Superior temporal gyrus (tissue), 1 donor: ENCODE results near the gene ATP6V0E1.

Experiments
- DNase-seq: peaks from one replicate; pipeline ENCODE4 v3.0.0-alpha.2; 2016; ENCODE audit errors: extremely low spot score

ATP6V0E1 gene

DNA sequence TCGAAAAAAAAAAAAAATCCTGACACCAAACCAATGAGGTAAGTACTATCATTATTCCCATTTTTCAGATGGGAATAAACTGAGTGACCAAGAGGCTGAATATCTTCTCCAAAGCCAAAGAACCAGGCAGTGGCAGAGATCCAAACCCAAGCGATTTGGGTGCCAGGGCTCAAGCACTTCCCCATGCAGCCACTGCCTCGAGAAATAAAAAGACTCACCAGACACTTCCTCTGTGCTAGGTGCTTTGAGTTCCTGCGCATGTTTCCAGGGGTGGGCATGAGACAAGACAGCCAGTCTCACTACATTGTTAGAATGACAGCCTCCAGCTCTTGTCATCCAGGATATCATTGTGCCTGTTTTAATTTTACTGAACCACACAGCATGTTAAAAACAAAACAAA is 26.6 kb upstream of the ATP6V0E1 start:
- DNase-seq, result no peak

DNA sequence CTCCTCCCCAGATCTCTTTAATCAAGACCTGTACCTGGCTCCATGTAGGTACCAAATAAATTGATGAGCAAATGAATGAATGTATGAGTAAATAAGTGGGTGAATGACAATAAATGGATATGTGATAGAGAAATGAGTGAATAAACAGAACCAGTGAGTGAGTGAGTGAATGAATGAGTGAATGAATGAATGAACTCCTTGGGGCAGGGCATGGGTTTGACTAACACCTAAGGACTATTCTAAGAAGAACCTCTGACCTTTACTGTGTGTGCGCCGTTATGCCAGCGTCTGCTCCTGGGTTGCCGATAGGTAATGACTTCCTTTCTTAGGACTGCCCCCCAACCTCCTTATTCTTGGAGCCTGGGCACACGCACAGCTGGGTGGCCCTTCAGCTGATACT is 26.1 kb upstream of the ATP6V0E1 start:
- DNase-seq, result no peak

DNA sequence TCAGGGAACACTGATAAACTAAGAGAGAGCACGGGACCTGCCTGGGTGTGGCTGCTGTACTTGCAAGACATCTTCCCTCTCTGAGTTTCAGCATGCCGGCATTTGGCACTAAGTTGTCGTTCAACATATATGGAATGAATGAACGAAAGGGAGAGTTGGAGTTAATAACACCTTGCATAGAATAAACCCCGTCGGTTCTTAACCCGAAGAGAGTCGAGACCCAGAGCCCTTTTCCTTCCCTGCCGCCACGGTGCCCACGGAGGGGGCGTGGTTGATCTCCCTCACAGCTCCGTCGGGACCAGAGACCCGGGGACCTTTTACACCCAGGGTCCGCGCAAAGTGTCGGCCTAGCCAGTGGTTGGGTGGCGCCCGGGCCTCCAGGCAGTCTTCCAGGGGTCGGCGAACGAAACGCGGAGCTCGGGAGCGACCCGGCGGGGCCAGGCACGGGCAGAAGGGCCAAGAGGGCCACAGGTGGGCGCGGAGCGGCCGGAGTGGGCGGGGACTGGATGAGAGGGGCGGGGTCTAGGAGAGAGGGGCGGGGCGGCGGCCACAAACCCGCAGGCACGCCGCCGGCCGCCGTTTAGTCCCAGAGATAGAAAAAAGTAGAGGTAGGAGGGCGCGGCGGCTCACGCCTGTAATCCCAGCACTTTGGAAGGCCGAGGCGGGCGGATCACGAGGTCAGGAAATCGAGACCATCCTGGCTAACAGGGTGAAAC is 25.1 kb upstream of the ATP6V0E1 start:
- DNase-seq, result no peak

DNA sequence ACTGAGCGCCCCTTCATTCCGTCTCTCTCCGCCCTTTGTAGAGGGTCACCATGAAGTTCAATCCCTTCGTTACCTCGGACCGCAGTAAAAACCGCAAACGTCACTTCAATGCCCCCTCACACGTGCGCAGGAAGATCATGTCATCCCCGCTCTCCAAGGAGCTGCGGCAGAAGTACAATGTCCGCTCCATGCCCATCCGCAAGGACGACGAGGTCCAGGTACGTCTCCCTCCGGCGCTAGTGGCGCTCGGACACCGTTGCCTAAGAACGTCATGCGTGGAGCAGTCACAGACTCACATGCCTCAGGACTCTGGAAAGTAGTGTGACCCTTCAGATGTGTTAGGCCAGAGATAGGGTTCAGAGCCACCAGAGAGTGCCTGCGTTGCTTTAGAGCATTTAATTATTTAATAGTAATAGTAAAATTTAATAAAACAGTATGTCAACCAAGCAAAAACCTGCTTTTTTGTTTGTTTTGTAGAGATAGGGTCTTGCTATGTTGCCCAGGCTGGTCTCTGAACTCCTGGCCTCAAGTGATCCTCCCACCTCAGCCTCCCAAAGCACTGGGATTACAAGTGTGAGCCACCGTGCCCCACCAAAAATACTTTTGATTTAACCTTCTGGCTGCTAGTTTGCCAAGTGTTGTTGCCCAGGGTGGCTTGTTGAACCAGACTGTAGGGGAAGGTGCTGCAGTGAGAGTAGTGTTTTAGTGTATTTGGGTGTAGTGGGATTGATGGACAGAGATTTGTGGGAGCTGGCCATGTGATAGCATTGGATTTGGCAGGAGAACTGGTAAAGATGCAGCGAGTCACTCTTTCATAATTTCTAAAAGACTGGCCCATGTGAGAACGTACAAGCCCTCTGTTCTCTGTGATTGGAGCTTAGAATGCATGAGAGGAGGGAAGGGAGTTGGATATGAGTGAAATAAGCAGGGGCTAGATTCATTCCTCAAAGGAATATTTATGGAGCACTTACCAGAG is 23.5 kb upstream of the ATP6V0E1 start:
- DNase-seq, result no peak

DNA sequence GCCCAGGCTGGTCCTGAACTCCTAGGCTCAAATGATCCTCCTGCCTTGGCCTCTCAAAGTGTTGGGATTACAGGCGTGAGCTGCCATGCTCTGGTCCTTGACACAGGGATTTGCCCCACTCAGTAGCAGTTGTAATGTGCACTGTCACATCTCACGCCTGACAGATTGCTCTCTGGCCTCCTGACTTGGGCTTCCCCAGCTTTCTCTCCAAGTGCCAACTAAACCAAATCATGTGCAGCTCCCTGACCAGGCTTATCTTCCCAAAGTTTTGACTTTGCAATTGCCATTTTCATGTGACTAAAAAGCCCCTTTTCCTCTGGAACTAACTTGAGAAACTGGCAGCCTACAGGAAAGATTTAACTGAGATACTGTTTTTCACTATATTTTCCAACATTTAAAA is 13.7 kb upstream of the ATP6V0E1 start:
- DNase-seq, result no peak

DNA sequence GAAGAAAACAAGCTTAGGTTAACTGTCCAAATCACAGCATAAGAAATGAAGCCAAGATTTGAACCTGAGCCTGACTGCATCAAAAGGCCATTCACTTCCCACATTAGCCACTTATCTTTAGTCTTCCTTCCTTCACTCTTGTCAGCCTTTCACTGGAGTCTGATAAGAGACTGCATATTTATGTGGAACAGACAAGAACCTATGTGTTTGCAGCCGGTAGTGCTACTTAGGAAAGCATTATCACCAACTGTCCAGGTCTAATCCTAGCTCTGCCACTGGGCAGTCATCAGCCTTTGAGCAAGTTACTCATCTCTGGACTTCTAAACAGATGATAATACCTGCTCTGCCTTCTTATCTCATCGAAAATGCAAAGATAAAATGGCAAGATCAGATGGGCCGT is 12.1 kb upstream of the ATP6V0E1 start:
- no peak for DNase-seq

DNA sequence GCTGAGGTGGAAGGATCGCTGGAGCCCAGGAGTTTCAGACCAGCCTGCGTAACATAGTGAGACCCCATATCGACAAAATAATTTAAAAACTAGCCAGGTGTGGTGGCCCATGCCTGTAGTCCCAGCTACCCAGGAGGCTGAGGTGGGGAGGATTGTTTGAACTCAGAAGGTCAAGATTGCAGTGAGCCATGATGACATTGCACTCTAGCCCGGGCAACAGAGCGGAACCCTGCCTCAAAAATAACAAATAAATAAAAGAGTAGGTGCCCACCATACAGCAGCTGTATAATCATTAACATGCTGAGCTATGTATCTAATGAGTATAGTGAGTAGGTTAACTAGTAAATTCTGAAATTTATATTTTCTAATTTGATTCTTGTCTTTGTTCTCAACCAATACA is 11.0 kb upstream of the ATP6V0E1 start:
- no peak for DNase-seq

DNA sequence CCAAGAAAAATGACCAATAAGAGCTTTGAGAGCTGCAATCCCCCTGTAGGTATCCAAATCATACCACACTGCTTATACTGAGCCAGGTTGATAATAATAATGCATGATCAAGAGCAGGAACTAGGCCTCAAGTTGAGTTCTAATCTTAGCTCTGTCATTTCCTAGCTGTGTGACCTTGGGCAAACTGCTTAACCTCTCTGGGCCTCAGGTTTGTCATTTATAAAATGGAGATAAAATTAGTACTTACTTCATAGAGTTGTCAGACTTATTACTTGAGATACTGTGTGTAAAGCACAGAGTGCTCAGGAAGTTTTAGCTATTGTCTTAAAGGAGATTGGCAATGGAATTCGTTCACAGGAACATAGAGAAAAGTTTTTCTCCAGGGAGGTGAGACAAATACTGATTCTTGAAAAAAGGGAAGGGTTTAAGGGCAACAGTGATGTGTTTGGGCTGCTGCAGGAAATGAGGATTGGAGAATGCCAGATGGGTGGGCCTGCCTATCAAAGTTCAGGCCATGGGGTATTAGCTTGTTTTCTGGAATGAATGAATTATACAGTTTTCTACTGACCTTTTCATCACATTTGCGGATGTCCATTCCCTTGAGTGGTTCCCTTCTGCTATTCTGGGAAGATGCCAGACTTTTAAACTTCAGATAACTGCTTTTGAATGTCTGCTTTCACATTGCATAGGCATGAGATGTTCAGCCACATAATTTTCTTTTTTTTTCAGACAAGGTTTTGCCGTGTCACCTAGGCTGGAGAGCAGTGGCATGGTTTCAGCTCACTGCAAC is 10.2 kb upstream of the ATP6V0E1 start:
- no peak for DNase-seq

DNA sequence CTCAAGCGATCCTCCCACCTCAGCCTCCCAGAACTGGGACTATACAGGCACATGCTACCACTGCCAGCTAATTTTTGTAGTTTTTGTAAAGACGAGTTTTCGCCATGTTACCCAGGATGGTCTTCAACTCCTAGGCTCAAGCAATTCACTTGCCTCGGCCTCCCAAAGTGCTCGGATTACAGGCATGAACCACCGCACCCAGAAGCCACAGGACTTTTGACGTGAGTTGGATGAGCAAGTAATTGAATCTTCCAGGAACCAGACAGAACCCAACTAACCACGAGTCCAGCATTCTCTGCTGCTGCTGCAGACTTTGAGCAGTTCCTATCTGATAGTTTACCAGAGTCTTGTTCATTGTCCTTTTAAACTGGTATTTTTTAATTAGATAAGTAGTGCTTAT is 9.6 kb upstream of the ATP6V0E1 start:
- DNase-seq, result no peak

DNA sequence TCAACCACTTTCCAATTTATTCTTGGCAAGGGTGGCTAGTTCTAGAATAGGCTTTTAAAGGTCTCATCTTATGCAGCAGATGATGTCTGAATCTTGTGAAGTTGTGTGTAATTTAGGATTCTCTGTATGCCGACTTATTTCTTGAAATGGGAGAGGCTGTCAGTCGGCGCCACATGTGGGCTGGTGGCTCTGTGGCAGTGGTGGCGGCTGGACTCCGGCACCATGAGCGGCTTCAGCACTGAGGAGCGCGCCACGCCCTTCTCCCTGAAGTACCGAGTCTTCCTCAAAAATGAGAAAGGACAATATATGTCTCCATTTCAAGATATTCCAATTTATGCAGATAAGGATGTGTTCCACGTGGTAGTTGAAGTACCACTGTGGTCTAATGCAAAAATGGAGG is 8.3 kb upstream of the ATP6V0E1 start:
- no peak for DNase-seq

DNA sequence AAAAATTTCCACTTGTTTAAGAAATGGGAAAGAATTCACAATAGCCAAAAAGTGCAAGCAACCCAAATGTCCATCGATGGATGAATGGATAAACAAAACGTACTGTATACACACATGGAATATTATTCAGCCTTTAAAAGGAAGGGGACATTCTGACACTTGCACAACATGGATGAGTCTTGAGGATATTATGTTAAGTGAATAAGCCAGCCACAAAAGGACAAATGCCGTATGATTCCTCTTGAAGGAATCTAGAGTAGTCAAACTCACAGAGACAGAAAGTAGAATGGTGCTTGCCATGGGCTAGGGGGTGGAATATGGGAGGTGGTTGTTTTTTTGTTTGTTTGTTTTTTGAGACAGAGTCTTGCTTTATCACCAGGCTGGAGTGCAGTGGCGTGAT is 3.8 kb upstream of the ATP6V0E1 start:
- no peak for DNase-seq

DNA sequence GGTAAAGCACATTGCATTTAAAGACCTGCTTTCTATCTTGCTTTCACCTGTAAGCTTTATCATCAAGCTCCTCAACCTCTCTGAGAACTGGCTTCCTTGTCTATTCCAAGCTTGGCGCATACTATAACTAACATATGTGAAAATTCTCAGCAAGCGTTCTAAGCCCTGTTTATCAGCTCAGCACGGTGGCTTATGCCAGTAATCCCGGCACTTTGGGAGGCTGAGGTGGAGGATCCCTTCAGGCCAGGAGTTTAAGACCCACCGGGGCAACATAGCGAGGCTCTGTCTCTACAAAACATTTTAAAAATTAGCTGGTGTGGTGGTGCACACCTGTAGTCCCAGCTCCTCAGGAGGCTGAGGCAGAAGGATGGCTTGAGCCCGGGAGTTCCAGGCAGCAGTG is 1.6 kb upstream of the ATP6V0E1 start:
- no peak for DNase-seq

DNA sequence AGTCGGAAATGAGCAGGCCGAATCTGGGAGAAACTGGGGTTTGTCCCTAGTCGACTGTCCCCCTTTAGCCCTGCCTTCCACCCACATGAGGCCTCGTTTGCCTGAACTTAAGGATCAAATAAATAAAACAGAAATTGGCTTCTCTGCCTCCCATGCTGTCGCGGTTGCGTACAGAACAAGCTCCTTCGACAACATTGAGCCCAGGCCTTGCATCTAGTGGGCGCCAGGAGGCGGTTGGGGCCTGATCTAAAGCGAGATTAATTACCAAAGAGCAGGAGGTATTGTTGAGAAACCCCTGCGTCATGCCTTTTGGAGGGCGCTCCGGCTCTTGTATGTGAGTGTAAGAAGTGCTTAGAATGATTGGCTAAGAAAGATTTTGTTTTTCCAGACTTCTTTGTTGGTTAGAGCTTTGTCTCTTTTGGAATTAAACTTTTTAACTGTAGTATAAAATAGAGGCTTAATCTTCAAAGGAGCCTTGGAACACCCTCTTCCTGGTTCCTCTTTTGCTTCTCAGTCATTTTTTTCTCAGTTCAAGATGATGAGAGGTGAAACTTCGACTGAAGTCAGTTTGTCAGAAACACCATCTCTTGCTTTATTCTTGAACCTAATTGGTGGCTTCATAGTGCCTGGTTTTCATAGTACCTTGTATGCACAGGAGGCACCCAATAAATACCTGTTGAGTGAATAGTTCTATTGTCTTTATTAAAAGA is 828 bp downstream of the ATP6V0E1 start:
- peak; percentile 67 for DNase-seq

DNA sequence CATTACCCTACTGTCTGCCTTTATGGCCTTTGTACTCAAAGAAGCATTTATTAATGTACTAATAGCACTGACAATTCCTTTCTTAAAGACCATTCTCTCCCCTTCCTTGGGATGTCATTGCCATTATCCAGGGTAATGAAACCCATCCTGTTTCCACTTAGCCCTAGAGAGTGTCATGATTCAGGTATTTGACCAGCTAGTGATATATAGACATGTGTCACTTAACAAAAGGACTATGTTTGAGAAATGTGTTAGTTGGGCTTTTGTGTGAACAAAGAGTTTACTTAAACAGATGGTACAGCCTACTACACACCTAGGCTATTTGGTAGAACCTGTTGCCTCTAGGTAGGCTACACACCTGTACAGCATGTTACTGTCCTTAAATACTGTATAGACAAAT is 2.0 kb downstream of the ATP6V0E1 start:
- DNase-seq, result no peak

DNA sequence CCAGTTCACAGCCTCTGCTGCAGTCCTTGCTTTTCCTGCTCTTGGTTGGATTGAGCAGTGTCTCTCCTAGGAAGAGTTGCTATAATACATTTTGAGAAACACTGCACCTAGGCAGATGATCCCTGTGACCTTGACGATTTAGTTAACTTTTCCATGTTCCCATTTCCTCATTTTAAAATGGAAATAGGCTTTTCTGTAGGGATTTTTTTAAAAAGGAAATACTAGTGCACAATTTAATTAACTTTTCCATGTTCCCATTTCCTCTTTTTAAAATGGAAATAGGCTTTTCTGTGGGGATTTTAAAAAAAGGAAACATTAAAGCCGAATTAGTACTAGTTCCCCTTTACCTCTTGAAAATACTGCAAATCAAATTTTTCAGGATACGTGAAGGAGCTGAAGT is 4.7 kb downstream of the ATP6V0E1 start:
- DNase-seq, result no peak

DNA sequence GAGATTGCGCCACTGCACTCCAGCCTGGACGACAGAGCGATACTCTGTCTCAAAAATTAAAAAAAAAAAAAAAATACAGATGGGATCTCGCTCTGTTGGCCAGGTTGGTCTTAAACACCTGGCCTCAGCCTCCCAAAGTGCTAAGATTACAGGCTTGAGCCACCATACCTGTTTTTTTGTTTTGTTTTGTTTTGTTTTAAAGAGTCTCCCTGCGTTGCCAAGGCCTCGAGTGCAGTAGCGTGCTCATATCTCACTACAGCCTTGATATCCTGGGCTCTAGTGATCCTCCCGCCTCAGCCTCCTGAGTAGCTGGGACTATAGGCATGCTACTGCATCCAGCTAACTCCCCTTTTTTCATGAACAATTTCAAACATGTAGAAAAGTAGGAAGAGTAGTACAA is 7.2 kb downstream of the ATP6V0E1 start:
- DNase-seq, result no peak

DNA sequence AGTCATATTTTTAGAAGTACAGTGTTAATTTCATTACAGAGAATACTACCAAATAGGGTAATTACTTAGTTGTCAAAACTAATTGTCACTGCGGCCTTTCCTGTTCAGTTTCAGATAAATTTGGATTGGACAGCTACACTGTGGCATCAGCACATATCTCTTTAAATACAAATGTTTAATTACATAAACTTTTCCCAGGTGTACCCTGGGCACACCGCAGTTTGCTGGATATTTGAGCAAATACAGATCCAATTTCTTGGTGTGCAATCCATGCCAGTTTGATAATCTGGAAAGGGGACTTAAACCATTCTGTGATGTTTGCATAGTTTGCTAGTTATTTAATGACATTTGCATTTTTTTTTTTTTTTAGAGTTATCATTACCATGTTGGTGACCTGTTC is 10.8 kb downstream of the ATP6V0E1 start:
- DNase-seq, result no peak

DNA sequence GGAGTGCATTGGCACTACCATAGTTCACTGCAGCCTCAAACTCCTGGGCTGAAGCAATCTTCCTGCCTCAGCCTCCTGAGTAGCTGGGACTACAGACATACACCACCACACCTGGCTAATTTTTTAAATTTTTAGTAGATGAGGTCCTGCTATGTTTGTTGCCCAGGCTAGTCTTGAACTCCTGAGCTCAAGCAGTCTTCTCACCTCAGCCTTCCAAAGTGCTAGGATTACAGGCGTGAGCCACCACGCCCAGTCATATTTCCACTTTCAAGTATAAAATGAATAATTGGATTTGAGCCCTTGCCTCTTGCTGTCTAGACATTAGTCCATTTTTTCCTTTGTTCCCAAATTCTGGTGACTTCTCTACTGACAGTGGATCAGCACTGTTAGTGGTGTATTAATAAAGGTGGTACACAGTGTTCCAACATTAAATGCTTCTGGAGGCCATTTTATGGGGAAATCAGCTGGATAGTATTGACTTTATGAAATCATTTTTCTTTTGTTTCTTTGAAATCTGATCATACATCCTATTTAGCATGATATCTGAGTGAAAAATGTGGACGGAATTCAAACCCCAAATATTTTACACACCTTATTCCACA is 15.9 kb downstream of the ATP6V0E1 start:
- DNase-seq, result no peak

DNA sequence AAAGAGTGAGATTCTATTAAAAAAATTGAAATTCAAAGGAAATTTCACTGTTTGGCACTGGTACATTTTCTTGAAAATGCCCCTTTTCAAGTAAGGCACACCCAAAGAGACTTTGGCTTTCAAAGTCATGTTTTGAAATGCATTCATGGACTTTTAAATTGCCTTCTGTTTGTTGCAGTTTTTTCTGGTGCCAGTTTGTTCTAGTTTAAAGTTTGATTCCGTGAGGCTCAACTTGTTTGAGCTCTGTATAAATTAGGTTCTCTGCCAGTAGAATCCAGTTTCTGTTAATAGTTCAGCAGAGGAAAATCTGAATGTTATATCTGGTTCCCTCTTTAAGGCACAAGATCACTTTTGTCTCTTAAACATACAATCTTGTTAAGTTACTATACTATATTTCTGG is 16.4 kb downstream of the ATP6V0E1 start:
- DNase-seq, result no peak

DNA sequence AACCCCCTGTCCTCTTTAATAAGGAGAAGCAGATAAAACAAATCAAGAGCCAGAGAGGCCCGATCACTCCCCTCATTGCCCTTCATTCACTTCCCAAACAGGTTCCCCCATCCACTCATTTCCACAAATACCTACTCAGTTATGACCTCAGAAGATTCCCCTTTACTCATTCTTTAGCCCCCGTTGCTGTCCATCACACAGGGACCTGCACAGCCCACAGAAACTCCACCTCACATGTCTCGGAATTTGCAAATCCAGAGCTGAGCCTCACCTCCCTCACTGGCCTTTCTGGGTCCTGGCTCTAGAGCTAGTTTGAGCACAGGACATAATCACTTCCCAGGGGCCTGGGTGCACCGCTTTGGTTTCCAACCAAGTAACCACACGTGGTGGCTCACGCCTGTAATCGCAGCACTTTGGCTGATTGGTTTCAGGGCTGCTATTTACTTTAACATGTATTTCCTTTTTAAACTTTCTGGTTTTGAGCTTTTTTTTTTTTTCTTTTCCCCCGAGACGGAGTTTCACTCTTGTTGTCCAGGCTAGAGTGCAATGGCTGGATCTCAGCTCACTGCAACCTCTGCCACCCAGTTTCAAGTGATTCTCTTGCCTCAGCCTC is 17.8 kb downstream of the ATP6V0E1 start:
- no peak for DNase-seq

DNA sequence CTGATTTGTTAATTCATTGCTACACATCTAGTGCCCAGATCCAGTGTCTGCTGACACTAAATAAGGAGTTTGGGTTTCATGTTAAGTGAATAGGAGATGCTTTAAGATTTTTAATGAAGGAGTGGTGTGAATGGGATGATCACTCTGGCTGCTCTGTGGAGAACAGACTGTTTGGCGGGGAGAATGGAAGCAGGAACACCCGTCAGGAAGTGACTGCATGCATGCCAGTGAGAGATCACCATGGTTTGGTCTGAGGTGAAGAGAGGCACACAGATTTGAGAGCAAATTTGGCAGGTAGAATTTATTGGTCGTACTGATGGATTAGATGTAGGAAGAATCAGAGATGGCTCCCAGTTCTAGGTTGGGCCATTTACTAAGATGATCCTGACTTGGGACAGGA is 19.8 kb downstream of the ATP6V0E1 start:
- DNase-seq, result no peak
